HepG2 (cell line): ENCODE data around the gene TTN. TPM values are rescaled to one million over a fixed set of nuclear protein-coding genes. Genes with fewer than 3 reads are reported as not detected.

Experiments
- ATAC-seq: fragments of 200-7000 bp; cut with Tn5 transposase; 3 replicates; pipeline ENCODE4 v1.9.1; 2020; ENCODE audit warnings: mild to moderate bottlenecking, moderate library complexity
- BruUV-seq: library from RNA; stranded (reverse); fragments of 400-500 nt; replicated peaks from 2 replicates; lab custom pipeline; 2021; lab: Mats Ljungman, UMichigan
- CTCF ChIA-PET: fragments of 300-600 bp; formaldehyde crosslinking; extraction: SDS; loops from one replicate; lab custom pipeline; 2021; ENCODE audit warnings: low total read pairs, inconsistent platforms, low intra/inter-chr PET ratio; lab: Yijun Ruan, JAX
- POLR2A ChIA-PET: fragments of 350-600 bp; sonication (Branson Sonifier 250); formaldehyde crosslinking; loops from one replicate; lab custom pipeline; 2020; ENCODE audit warnings: antibody characterized with exemption, inconsistent platforms; lab: Yijun Ruan, JAX
- DNase-seq: peaks from one replicate; pipeline ENCODE4 v3.0.0-alpha.2; 2015; ENCODE audit warnings: low spot score
- FAIRE-seq: peaks from 3 replicates; lab custom pipeline; 2011; peaks lifted over from hg19 to GRCh38; lab: Jason Lieb, UNC
- H2AFZ ChIP-seq: one replicate; pipeline ENCODE4 v1.6.1; 2011; ENCODE audit warnings: low read length, inconsistent platforms
- H3K27ac ChIP-seq: fragments of 300-600 bp; 3 replicates; pipeline ENCODE4 v1.8.0; 2011; ENCODE audit warnings: mixed run types, mild to moderate bottlenecking, mixed read lengths, low read length, inconsistent platforms; ENCODE audit not compliant: insufficient read depth; ENCODE audit errors: extremely low read length
- H3K27me3 ChIP-seq, 2 experiments: fragments of 200-600 bp in 1 of 2; 2 replicates in 1 of 2; 3 replicates in 1 of 2; pipeline versions ENCODE4 v1.6.0 to v1.8.0; 2011; ENCODE audit warnings: low read length in 2 of 2, mild to moderate bottlenecking in 2 of 2, moderate library complexity in 2 of 2, inconsistent platforms in 1 of 2; ENCODE audit not compliant: insufficient read depth in 2 of 2, control insufficient read depth in 1 of 2
- H3K36me3 ChIP-seq, 2 experiments: fragments of 200-600 bp in 1 of 2; replicated peaks in 1 of 2; 2 replicates in 1 of 2; 3 replicates in 1 of 2; pipeline versions ENCODE4 v1.5.1 to v1.8.0; 2011; ENCODE audit warnings: low read length in 2 of 2, inconsistent platforms in 1 of 2; ENCODE audit not compliant: insufficient read depth in 2 of 2, control insufficient read depth in 1 of 2
- H3K4me1 ChIP-seq: 2 replicates; pipeline ENCODE4 v1.5.1; 2012; ENCODE audit warnings: low read length, inconsistent platforms; ENCODE audit not compliant: insufficient read depth
- H3K4me2 ChIP-seq: 2 replicates; pipeline ENCODE4 v1.6.0; 2011; ENCODE audit warnings: low read depth, low read length, inconsistent platforms
- H3K4me3 ChIP-seq, 3 experiments: fragments of 200-600 bp in 1 of 3; sonication (generic), shearing (Covaris generic) in 1 of 3; replicated peaks in 1 of 3; 2 replicates each; pipeline ENCODE4 v1.5.1; 2011 to 2016; ENCODE audit warnings: low read length in 3 of 3, inconsistent platforms in 2 of 3, low read depth in 2 of 3, mild to moderate bottlenecking in 2 of 3, control low read depth in 1 of 3, mixed read lengths in 1 of 3; ENCODE audit not compliant: insufficient read depth in 1 of 3
- H3K79me2 ChIP-seq: one replicate; pipeline ENCODE4 v1.6.1; 2011; ENCODE audit warnings: low read length, inconsistent platforms; ENCODE audit not compliant: insufficient read depth
- H3K9ac ChIP-seq: 2 replicates; pipeline ENCODE4 v1.6.0; 2011; ENCODE audit warnings: mild to moderate bottlenecking, low read depth, low read length, inconsistent platforms; ENCODE audit not compliant: insufficient read depth
- H3K9me3 ChIP-seq: 2 replicates; pipeline ENCODE4 v1.5.1; 2012; ENCODE audit warnings: mild to moderate bottlenecking, low read length
- H4K20me1 ChIP-seq: 2 replicates; pipeline ENCODE4 v1.6.0; 2011; ENCODE audit warnings: inconsistent platforms, mild to moderate bottlenecking, low read length, moderate library complexity; ENCODE audit not compliant: insufficient read depth
- KLF6 ChIP-seq: IDR thresholded peaks from 2 replicates; pipeline ENCODE4 v1.8.0; 2016; ENCODE audit warnings: missing biosample characterization, missing genetic modification reagents
- MIER2 ChIP-seq: IDR thresholded peaks from 2 replicates; pipeline ENCODE4 v1.6.1; 2016; ENCODE audit warnings: missing biosample characterization, missing genetic modification reagents
- MTERF4 ChIP-seq: sonication (generic); formaldehyde crosslinking; IDR thresholded peaks from 2 replicates; pipeline ENCODE4 v1.8.0; 2023; ENCODE audit warnings: mild to moderate bottlenecking, missing genetic modification reagents
- RXRB ChIP-seq: IDR thresholded peaks from 2 replicates; pipeline ENCODE4 v1.6.1; 2016; ENCODE audit warnings: borderline replicate concordance, missing genetic modification reagents, missing compliant biosample characterization
- ZBTB7B ChIP-seq: sonication (generic); formaldehyde crosslinking; IDR thresholded peaks from 2 replicates; pipeline ENCODE4 v1.4.0; 2020; ENCODE audit warnings: missing genetic modification reagents
- WGBS: methylation state at CpG from one replicate; pipeline ENCODE4 v1.1.6; 2017; ENCODE audit warnings: low lambda C conversion rate; 5-methylcytosine and 5-hydroxymethylcytosine counted together
- in situ Hi-C: cut with HindIII; loops from 2 replicates; pipeline ENCODE4 v1.10.0; 2017; ENCODE audit warnings: low pct_unique_long_range_greater_than_20kb; ENCODE audit not compliant: extremely low pct_ligation_motif_present
- intact Hi-C: fragments of 100-400 bp; cut with micrococcal nuclease; formaldehyde crosslinking; loops from one replicate; pipeline ENCODE4 v1.10.0; 2022; ENCODE audit not compliant: unreplicated experiment
- polyA plus RNA-seq, 8 experiments: library from polyadenylated mRNA; depleted of rRNA in 3 of 8; stranded (reverse) in 7 of 8; unstranded in 1 of 8; fragments of >200 nt; fragmentation: Illumina TruSeq in 4 of 8; extraction: Trizol in 4 of 8; gene quantifications; 2 replicates each; pipeline versions ENCODE4 v1.2.1 to v1.2.3, GENCODE V29; 2011 to 2016; ENCODE audit warnings: low read depth in 4 of 8, missing spikeins in 1 of 8, mixed read lengths in 1 of 8; ENCODE audit not compliant: insufficient read depth in 1 of 8
- total RNA-seq, 5 experiments: library from RNA; depleted of rRNA; stranded (reverse); fragments of >200 nt; fragmentation: Illumina TruSeq; extraction: Trizol; gene quantifications; 2 replicates each; pipeline ENCODE4 v1.2.3, GENCODE V29; 2016; ENCODE audit warnings: low read depth in 1 of 5

TTN gene
- total and polyA plus RNA-seq, 2 of the 13 experiments (the other 11 are each of a cell fraction or from before 2014, with no cell fraction given): under 0.01 TPM

- POLR2A ChIA-PET: no interaction called here
- in situ Hi-C loops (no loop called here), intact Hi-C loops (no loop called here)
- no peak overlapping the region for H3K27ac ChIP-seq
- H3K4me3 ChIP-seq: no peak overlapping the region
- DNase-seq (no peak), FAIRE-seq (no peak), ATAC-seq (no peak)
- no peaks in the 10 kb centered on the region for H3K79me2 ChIP-seq
- no peaks in the 10 kb centered on the region; a peak in 1 of 5 replicates for H3K27me3 ChIP-seq
- 0% methylated on average over 1 of the region's 1 CpG for WGBS
- H3K9ac ChIP-seq: no peak overlapping the region
- H3K36me3 ChIP-seq: no peaks in the 10 kb centered on the region
- TF ChIP-seq RXRB (CRISPR knock-in tag): no peak
- TF ChIP-seq ZBTB7B (CRISPR knock-in tag): no peak
- no peak for TF ChIP-seq MTERF4 (CRISPR knock-in tag)
- no peaks in the 10 kb centered on the region for H4K20me1 ChIP-seq
- CTCF ChIA-PET: no interaction called here
- H3K4me1 ChIP-seq: peaks cover 11% of the 10 kb centered on the region
- no TSS peak for BruUV-seq
- H3K4me2 ChIP-seq: no peak overlapping the region
- H2AFZ ChIP-seq: no peak overlapping the region
- H3K9me3 ChIP-seq: no peaks in the 10 kb centered on the region
These were observed 19.9 kb upstream of the TTN start for GRCh38 chr2:178827111-178827510.

DNA sequence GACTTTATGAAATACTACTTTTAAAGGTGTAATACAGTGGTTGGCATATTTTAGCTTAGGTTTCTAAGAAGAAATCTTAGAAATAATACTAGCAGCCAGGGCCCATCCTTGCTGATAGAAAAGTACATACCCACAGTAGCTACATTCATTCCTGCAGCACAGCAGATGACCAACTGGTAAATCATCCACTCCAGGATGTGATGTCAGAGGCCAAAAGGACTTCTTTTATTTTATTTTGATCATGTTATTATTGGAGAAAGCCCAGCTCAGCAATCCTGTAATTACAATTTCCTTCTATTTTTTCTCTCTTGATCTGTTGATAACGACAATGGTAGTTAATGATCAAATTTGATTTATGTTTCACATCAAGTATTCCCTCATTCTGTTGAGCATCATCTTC lies 18.0 kb upstream of the TTN start:
- Histone ChIP-seq H3K4me2 (no peak overlapping the region), H3K79me2 (no peaks in the 10 kb centered on the region), H3K4me1 (peaks cover 11% of the 10 kb centered on the region), H3K36me3 (no peaks in the 10 kb centered on the region), H3K4me3 (no peak overlapping the region), H3K27me3 (no peaks in the 10 kb centered on the region; a peak in 1 of 5 replicates), H4K20me1 (no peaks in the 10 kb centered on the region), H3K27ac (no peak overlapping the region), H3K9me3 (no peaks in the 10 kb centered on the region), H2AFZ (no peak overlapping the region), H3K9ac (no peak overlapping the region)
- ChIA-PET CTCF (no interaction called here), POLR2A (no interaction called here)
- TF ChIP-seq KLF6 (no peak), MIER2 (CRISPR knock-in tag) (no peak)
- WGBS: 0% methylated on average over 1 of the region's 1 CpG
- intact Hi-C loops (no loop called here), in situ Hi-C loops (no loop called here)
- DNase-seq: no peak
- no peak for ATAC-seq
- no TSS peak for BruUV-seq
- FAIRE-seq: no peak
